ENCODE results near the gene SPATA13. TPM values are rescaled to one million over a fixed set of nuclear protein-coding genes. Genes with fewer than 3 reads are reported as not detected.
A peak's percentile ranks its signal among the peaks of the same experiment; 100 is the strongest.

Gene SPATA13
- total and polyA plus RNA-seq, 4 experiments from 2014 or later, result 43.2 to 110 (median 93.4) TPM

- Histone ChIP-seq H3K27ac (ENCODE audit: low read depth, low read length) (no peak overlapping the region), H3K4me1 (ENCODE audit: insufficient read depth, low read length) (peaks cover 6% of the 10 kb centered on the region), H3K27me3 (ENCODE audit: insufficient read depth, low read length) (no peaks in the 10 kb centered on the region), H3K36me3 (ENCODE audit: insufficient read depth, low read length) (no peaks in the 10 kb centered on the region), H3K4me3 (ENCODE audit: low read length in 2 of 2) (peak overlapping the region in 1 of 2 donors; percentile 19), H3K9me3 (ENCODE audit: control insufficient read depth in 1 of 2, low read length in 2 of 2) (no peaks in the 10 kb centered on the region)
- Mint-ChIP-seq H3K4me1 (peaks cover 7 to 18% (median 13%) of the 10 kb centered on the region in 4 donors), H3K27me3 (peaks cover 0 to 2% of the 10 kb centered on the region in 2 donors), H3K4me3 (peak overlapping the region; percentile 75 to 89 (median 82)), H3K36me3 (no peaks in the 10 kb centered on the region), H3K9me3 (no peaks in the 10 kb centered on the region), H3K27ac (peak overlapping the region in 4 of 7 donors; percentile 13 to 86 (median 72))
- DNase-seq, result no peak
- POLR2A ChIA-PET (ENCODE audit: partially characterized antibody), result no interaction called here
- intact Hi-C loops (cut with micrococcal nuclease), result loop anchor here (10.0 kb wide), 1 partner anchor 819 kb away; no protein-coding TSS in a partner anchor
- CTCF ChIA-PET (ENCODE audit: partially characterized antibody), result interaction anchor here (0.7 to 1.7 kb wide), 5 partner anchors 13 to 263 kb away, joined by 3 to 7 read pairs (median 3); no protein-coding TSS in a partner anchor
These were observed 63.1 kb downstream of the SPATA13 start for GRCh38 chr13:24223341-24224231.

GRCh38 chr13:24224232-24224680 is 63.7 kb downstream of the SPATA13 start:
- Mint-ChIP-seq H3K36me3 (no peaks in the 10 kb centered on the region), H3K27ac (peak overlapping the region in 5 of 7 donors; percentile 13 to 86 (median 68)), H3K4me1 (peaks cover 7 to 18% (median 13%) of the 10 kb centered on the region in 4 donors), H3K4me3 (peak overlapping the region; percentile 75 to 89 (median 82)), H3K27me3 (peaks cover 0 to 2% of the 10 kb centered on the region in 2 donors), H3K9me3 (no peaks in the 10 kb centered on the region)
- Histone ChIP-seq H3K27me3 (ENCODE audit: insufficient read depth, low read length) (no peaks in the 10 kb centered on the region), H3K4me3 (ENCODE audit: low read length in 2 of 2) (peak overlapping the region in 1 of 2 donors; percentile 19), H3K4me1 (ENCODE audit: insufficient read depth, low read length) (peaks cover 6% of the 10 kb centered on the region), H3K27ac (ENCODE audit: low read depth, low read length) (no peak overlapping the region), H3K9me3 (ENCODE audit: control insufficient read depth in 1 of 2, low read length in 2 of 2) (no peaks in the 10 kb centered on the region), H3K36me3 (ENCODE audit: insufficient read depth, low read length) (no peaks in the 10 kb centered on the region)
- POLR2A ChIA-PET (ENCODE audit: partially characterized antibody), result interaction anchor here (1.7 kb wide), 1 partner anchor 46 kb away, joined by 7 read pairs; no protein-coding TSS in a partner anchor
- DNase-seq, result no peak
- intact Hi-C loops (cut with micrococcal nuclease), result loop anchor here (10.0 kb wide), 1 partner anchor 819 kb away; no protein-coding TSS in a partner anchor
- CTCF ChIA-PET (ENCODE audit: partially characterized antibody), result interaction anchor here (0.7 to 1.7 kb wide), 6 partner anchors 12 to 303 kb away, joined by 3 to 7 read pairs (median 3); no protein-coding TSS in a partner anchor

- Mint-ChIP-seq H3K4me3 (peak overlapping the region in 4 of 8 donors; percentile 10 to 88 (median 47)), H3K4me1 (peaks cover 5 to 18% (median 12%) of the 10 kb centered on the region in 4 donors), H3K27me3 (peaks cover 0 to 2% of the 10 kb centered on the region in 2 donors), H3K27ac (no peak overlapping the region), H3K36me3 (no peaks in the 10 kb centered on the region), H3K9me3 (no peaks in the 10 kb centered on the region)
- H3K36me3 ChIP-seq (ENCODE audit: insufficient read depth, low read length), result no peaks in the 10 kb centered on the region
- CTCF ChIA-PET (ENCODE audit: partially characterized antibody), result interaction anchor here (1.2 to 4.9 kb wide), 7 partner anchors 8 to 335 kb away, joined by 3 to 47 read pairs (median 4); partner anchors contain the start of gene MIPEP
- no peak overlapping the region for H3K27ac ChIP-seq (ENCODE audit: low read depth, low read length)
- DNase-seq, result no peak
- peaks cover 6% of the 10 kb centered on the region for H3K4me1 ChIP-seq (ENCODE audit: insufficient read depth, low read length)
- H3K27me3 ChIP-seq (ENCODE audit: insufficient read depth, low read length), result no peaks in the 10 kb centered on the region
- POLR2A ChIA-PET (ENCODE audit: partially characterized antibody), result interaction anchor here (1.2 to 1.7 kb wide), 2 partner anchors 26 to 45 kb away, joined by 4 to 7 read pairs; no protein-coding TSS in a partner anchor
- no peaks in the 10 kb centered on the region for H3K9me3 ChIP-seq (ENCODE audit: control insufficient read depth in 1 of 2, low read length in 2 of 2)
- no peak overlapping the region for H3K4me3 ChIP-seq (ENCODE audit: low read length in 2 of 2)
- intact Hi-C loops (cut with micrococcal nuclease), result loop anchor here (10.0 kb wide), 1 partner anchor 820 kb away; no protein-coding TSS in a partner anchor
These were observed 64.5 kb downstream of the SPATA13 start for GRCh38 chr13:24225062-24225461.

GRCh38 chr13:24225930-24226329 is 65.4 kb downstream of the SPATA13 start:
- Histone ChIP-seq H3K27ac (ENCODE audit: low read depth, low read length) (no peak overlapping the region), H3K4me1 (ENCODE audit: insufficient read depth, low read length) (peaks cover 6% of the 10 kb centered on the region), H3K9me3 (ENCODE audit: control insufficient read depth in 1 of 2, low read length in 2 of 2) (no peaks in the 10 kb centered on the region), H3K27me3 (ENCODE audit: insufficient read depth, low read length) (no peaks in the 10 kb centered on the region), H3K36me3 (ENCODE audit: insufficient read depth, low read length) (no peaks in the 10 kb centered on the region), H3K4me3 (ENCODE audit: low read length in 2 of 2) (no peak overlapping the region)
- POLR2A ChIA-PET (ENCODE audit: partially characterized antibody), result interaction anchor here (1.2 to 1.7 kb wide), 2 partner anchors 25 to 44 kb away, joined by 4 to 7 read pairs; no protein-coding TSS in a partner anchor
- intact Hi-C loops (cut with micrococcal nuclease), result loop anchor here (10.0 kb wide), 1 partner anchor 821 kb away; no protein-coding TSS in a partner anchor
- peaks cover 4 to 25% (median 11%) of the 10 kb centered on the region in 4 donors for H3K4me1 Mint-ChIP-seq
- H3K36me3 Mint-ChIP-seq, result no peaks in the 10 kb centered on the region
- CTCF ChIA-PET (ENCODE audit: partially characterized antibody), result interaction anchor here (1.2 to 4.9 kb wide), 8 partner anchors 9 to 336 kb away, joined by 3 to 47 read pairs (median 4); partner anchors contain the start of gene MIPEP
- no peak for DNase-seq
- H3K9me3 Mint-ChIP-seq, result no peaks in the 10 kb centered on the region
- peaks cover 0 to 2% of the 10 kb centered on the region in 2 donors for H3K27me3 Mint-ChIP-seq
- H3K4me3 Mint-ChIP-seq, result no peak overlapping the region
- no peak overlapping the region for H3K27ac Mint-ChIP-seq

GRCh38 chr13:24226762-24227161 is 66.2 kb downstream of the SPATA13 start:
- no peak overlapping the region for H3K27ac ChIP-seq (ENCODE audit: low read depth, low read length)
- Mint-ChIP-seq H3K9me3 (no peaks in the 10 kb centered on the region), H3K36me3 (no peaks in the 10 kb centered on the region), H3K4me1 (peaks cover 4 to 25% (median 11%) of the 10 kb centered on the region in 4 donors), H3K27me3 (no peaks in the 10 kb centered on the region), H3K4me3 (no peak overlapping the region), H3K27ac (no peak overlapping the region)
- H3K4me3 ChIP-seq (ENCODE audit: low read length in 2 of 2), result no peak overlapping the region
- intact Hi-C loops (cut with micrococcal nuclease), result loop anchor here (10.0 kb wide), 1 partner anchor 822 kb away; no protein-coding TSS in a partner anchor
- no peaks in the 10 kb centered on the region for H3K36me3 ChIP-seq (ENCODE audit: insufficient read depth, low read length)
- DNase-seq, result no peak
- POLR2A ChIA-PET (ENCODE audit: partially characterized antibody), result no interaction called here
- H3K4me1 ChIP-seq (ENCODE audit: insufficient read depth, low read length), result peaks cover 6% of the 10 kb centered on the region
- no peaks in the 10 kb centered on the region for H3K9me3 ChIP-seq (ENCODE audit: control insufficient read depth in 1 of 2, low read length in 2 of 2)
- no peaks in the 10 kb centered on the region for H3K27me3 ChIP-seq (ENCODE audit: insufficient read depth, low read length)
- CTCF ChIA-PET (ENCODE audit: partially characterized antibody), result interaction anchor here (0.7 to 4.9 kb wide), 6 partner anchors 8 to 301 kb away, joined by 3 to 47 read pairs (median 6); no protein-coding TSS in a partner anchor

GRCh38 chr13:24228852-24229458 is 68.4 kb downstream of the SPATA13 start:
- ChIA-PET POLR2A (ENCODE audit: partially characterized antibody) (interaction anchor here (0.8 to 2.2 kb wide), 7 partner anchors 23 to 46 kb away, joined by 3 to 8 read pairs (median 7); no protein-coding TSS in a partner anchor), CTCF (ENCODE audit: partially characterized antibody) (interaction anchor here (0.7 to 4.9 kb wide), 46 partner anchors 12 to 763 kb away, joined by 3 to 47 read pairs (median 4); partner anchors contain the start of gene SPATA13)
- Mint-ChIP-seq H3K27ac (no peak overlapping the region), H3K4me1 (peaks cover 7 to 28% (median 13%) of the 10 kb centered on the region in 4 donors), H3K9me3 (no peaks in the 10 kb centered on the region), H3K4me3 (no peak overlapping the region), H3K27me3 (no peaks in the 10 kb centered on the region), H3K36me3 (no peaks in the 10 kb centered on the region)
- Histone ChIP-seq H3K27me3 (ENCODE audit: insufficient read depth, low read length) (no peaks in the 10 kb centered on the region), H3K4me3 (ENCODE audit: low read length in 2 of 2) (no peak overlapping the region), H3K27ac (ENCODE audit: low read depth, low read length) (no peak overlapping the region), H3K4me1 (ENCODE audit: insufficient read depth, low read length) (peaks cover 11% of the 10 kb centered on the region), H3K9me3 (ENCODE audit: control insufficient read depth in 1 of 2, low read length in 2 of 2) (no peaks in the 10 kb centered on the region), H3K36me3 (ENCODE audit: insufficient read depth, low read length) (no peaks in the 10 kb centered on the region)
- intact Hi-C loops (cut with micrococcal nuclease), result loop anchor here (1.0 to 10.0 kb wide), 4 partner anchors 22 to 824 kb away; no protein-coding TSS in a partner anchor
- peak; percentile 35 to 54 (median 44) for DNase-seq

All from CD4-positive, alpha-beta memory T cell (primary cell).